Measurements from ENCODE around the gene OTUD4.
"Not testable (repeated sequence)": the region's sequence is repeated elsewhere in the genome, so short reads cannot be mapped to it uniquely, and the experiment has no call there.

OTUD4 gene, protein sequence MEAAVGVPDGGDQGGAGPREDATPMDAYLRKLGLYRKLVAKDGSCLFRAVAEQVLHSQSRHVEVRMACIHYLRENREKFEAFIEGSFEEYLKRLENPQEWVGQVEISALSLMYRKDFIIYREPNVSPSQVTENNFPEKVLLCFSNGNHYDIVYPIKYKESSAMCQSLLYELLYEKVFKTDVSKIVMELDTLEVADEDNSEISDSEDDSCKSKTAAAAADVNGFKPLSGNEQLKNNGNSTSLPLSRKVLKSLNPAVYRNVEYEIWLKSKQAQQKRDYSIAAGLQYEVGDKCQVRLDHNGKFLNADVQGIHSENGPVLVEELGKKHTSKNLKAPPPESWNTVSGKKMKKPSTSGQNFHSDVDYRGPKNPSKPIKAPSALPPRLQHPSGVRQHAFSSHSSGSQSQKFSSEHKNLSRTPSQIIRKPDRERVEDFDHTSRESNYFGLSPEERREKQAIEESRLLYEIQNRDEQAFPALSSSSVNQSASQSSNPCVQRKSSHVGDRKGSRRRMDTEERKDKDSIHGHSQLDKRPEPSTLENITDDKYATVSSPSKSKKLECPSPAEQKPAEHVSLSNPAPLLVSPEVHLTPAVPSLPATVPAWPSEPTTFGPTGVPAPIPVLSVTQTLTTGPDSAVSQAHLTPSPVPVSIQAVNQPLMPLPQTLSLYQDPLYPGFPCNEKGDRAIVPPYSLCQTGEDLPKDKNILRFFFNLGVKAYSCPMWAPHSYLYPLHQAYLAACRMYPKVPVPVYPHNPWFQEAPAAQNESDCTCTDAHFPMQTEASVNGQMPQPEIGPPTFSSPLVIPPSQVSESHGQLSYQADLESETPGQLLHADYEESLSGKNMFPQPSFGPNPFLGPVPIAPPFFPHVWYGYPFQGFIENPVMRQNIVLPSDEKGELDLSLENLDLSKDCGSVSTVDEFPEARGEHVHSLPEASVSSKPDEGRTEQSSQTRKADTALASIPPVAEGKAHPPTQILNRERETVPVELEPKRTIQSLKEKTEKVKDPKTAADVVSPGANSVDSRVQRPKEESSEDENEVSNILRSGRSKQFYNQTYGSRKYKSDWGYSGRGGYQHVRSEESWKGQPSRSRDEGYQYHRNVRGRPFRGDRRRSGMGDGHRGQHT

DNA sequence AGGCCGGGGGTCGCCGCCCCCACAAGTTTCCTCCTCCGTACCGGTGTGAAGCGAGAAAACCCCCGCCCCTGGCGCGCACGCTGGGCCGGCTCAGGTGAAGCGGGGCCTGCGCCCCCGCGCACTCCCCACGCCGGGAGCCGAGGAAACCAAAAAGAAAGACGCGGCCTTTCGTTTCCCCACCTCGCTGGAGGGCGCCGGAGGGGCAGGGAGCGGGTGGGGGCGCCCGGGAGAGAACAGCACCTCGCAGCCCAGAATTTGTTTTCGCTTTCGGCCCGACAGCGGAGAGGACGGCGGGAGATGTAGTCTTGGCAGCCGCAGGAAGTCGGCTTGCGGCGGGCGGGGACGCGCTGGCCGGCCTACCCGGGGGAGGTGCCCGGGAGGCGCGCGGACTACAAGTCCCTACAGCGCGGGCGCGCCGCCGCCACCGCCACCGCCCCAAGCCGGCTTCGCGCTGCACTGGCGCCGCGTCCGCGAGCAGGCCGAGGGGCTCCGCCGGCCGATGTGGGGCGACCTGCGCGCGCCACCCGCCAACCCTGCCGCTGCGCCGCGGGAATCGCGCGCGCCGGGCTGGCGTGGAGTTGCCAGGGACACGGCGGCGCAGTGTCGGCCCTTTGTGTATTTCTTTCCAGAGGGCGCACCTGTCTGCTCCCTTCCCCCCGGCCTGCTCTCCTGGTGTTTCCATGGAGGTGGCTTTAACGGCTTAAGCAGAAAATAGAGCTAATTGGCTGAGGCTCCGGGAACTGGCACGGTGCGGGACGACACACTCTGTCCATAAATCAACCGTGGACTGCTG lies at the start of gene OTUD4:
Gene OTUD4 (minus strand): TSS at position 292 of the 793 bp plus-strand sequence. CDS start 616 bp downstream, outside the sequence.
- no peaks in the 10 kb centered on the region for H3K9me3 ChIP-seq (ENCODE audit: control insufficient read depth, low read length)
- H3K4me1 ChIP-seq (ENCODE audit: control insufficient read depth, insufficient read depth, low read length): peaks cover 18% of the 10 kb centered on the region
- peak within 1 kb of the TSS; percentile 90 for H3K9ac ChIP-seq (ENCODE audit: low read length)
- peak within 1 kb of the TSS; percentile 79 for H3K4me3 ChIP-seq (ENCODE audit: low read length)
- H3K27me3 ChIP-seq (ENCODE audit: control insufficient read depth, insufficient read depth, low read length): no peaks in the 10 kb centered on the region
- H3K36me3 ChIP-seq (ENCODE audit: control insufficient read depth, insufficient read depth, low read length): no peaks in the 10 kb centered on the region

DNA sequence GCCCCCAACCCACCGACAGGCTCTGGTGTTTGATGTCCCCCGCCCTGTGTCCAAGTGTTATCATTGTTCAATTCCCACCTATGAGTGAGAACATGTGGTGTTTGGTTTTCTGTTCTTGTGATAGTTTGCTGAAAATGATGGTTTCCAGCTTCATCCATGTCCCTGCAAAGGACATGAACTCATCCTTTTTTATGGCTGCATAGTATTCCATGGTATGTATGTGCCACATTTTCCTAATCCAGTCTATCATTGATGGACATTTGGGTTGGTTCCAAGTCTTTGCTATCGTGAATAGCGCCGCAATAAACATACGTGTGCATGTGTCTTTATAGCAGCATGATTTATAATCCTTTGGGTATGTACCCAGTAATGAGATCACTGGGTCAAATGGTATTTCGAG lies 42.8 kb upstream of the OTUD4 start:
- not testable (repeated sequence) for H3K36me3 ChIP-seq (ENCODE audit: control insufficient read depth, insufficient read depth, low read length); H3K9ac ChIP-seq (ENCODE audit: low read length); H3K27me3 ChIP-seq (ENCODE audit: control insufficient read depth, insufficient read depth, low read length); H3K9me3 ChIP-seq (ENCODE audit: control insufficient read depth, low read length); H3K4me3 ChIP-seq (ENCODE audit: low read length); H3K4me1 ChIP-seq (ENCODE audit: control insufficient read depth, insufficient read depth, low read length)

DNA sequence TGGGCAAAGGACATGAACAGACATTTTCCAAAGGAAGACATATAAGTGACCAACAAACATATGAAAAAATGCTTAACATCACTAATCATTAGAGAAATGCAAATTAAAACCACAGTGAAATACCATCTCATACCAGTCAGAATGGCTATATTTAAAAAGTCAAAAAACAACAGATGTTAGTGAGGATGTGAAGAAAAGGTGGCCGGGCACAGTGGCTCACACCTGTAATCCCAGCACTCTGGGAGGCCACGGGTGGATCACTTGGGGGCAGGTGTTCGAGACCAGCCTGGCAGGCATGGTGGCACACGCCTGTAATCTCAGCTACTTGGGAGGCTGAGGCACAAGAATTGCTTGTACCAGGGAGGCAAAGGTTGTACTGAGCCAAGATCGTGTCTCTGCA lies 41.1 kb upstream of the OTUD4 start:
- H3K4me1 ChIP-seq (ENCODE audit: control insufficient read depth, insufficient read depth, low read length); H3K36me3 ChIP-seq (ENCODE audit: control insufficient read depth, insufficient read depth, low read length); H3K9me3 ChIP-seq (ENCODE audit: control insufficient read depth, low read length); H3K9ac ChIP-seq (ENCODE audit: low read length); H3K4me3 ChIP-seq (ENCODE audit: low read length); H3K27me3 ChIP-seq (ENCODE audit: control insufficient read depth, insufficient read depth, low read length): not testable (repeated sequence)

DNA sequence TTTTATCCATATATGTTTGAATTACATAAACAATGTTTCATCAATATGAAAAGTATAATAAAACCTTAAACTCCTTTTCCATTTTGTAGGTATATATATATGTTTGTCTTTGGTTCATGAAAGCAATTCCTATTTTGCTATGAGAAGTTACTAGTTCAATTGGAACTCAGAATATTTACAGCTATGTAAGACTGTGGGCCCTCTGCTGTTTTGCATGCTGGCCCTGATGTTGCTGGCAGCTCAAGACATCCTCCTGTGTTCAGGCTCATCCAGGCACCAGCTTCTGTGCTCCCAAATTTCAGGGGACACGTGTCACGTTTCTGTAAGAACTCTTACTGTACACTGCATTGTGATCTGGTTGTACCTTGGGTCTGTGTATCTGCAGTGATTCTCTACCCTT lies 38.7 kb upstream of the OTUD4 start:
- Histone ChIP-seq H3K36me3 (ENCODE audit: control insufficient read depth, insufficient read depth, low read length) (no peaks in the 10 kb centered on the region), H3K27me3 (ENCODE audit: control insufficient read depth, insufficient read depth, low read length) (no peaks in the 10 kb centered on the region), H3K4me1 (ENCODE audit: control insufficient read depth, insufficient read depth, low read length) (no peaks in the 10 kb centered on the region), H3K4me3 (ENCODE audit: low read length) (no peak overlapping the region), H3K9me3 (ENCODE audit: control insufficient read depth, low read length) (no peaks in the 10 kb centered on the region), H3K9ac (ENCODE audit: low read length) (no peak overlapping the region)

DNA sequence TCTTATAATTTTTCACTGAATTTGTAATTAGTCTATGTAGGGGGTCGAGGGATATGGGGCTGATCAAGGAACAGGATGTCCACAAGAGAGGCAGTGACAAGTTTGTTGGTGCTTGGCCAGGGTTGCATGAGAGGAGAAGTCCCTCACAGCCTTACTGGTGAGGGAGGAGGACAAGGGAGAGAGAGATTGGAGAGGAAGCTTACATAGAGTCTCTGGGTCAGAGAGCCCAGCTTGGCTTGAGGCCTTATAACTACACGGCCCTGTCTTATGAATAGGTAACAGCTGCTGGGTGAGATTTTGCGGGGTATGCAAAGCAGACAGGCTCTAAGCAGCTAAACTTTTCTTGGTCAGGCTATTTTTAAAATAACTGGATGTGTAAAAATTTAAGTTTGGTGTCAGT lies 37.9 kb upstream of the OTUD4 start:
- Histone ChIP-seq H3K27me3 (ENCODE audit: control insufficient read depth, insufficient read depth, low read length) (no peaks in the 10 kb centered on the region), H3K4me3 (ENCODE audit: low read length) (no peak overlapping the region), H3K9me3 (ENCODE audit: control insufficient read depth, low read length) (no peaks in the 10 kb centered on the region), H3K4me1 (ENCODE audit: control insufficient read depth, insufficient read depth, low read length) (no peaks in the 10 kb centered on the region), H3K36me3 (ENCODE audit: control insufficient read depth, insufficient read depth, low read length) (no peaks in the 10 kb centered on the region), H3K9ac (ENCODE audit: low read length) (no peak overlapping the region)

DNA sequence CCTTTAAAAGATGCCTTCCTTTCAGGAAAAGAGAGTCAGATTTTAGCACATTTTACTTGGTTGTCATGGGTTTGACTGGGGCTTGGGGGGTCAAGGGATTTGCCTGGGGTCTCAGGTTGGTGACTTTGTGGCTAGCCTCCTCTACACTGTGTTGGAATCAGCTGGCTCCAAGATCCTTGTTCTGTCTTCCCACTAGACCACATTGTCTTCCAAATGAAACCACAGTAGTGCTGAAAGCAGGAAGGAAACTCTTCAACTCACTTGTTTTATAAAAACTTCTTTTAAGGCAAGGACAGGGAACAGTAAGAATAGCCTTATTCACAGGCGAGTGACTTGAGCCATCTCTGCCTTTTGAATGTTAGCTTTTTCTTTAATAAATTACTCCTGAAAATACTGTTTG lies 37.0 kb upstream of the OTUD4 start:
- no peak overlapping the region for H3K4me3 ChIP-seq (ENCODE audit: low read length)
- no peaks in the 10 kb centered on the region for H3K36me3 ChIP-seq (ENCODE audit: control insufficient read depth, insufficient read depth, low read length)
- H3K4me1 ChIP-seq (ENCODE audit: control insufficient read depth, insufficient read depth, low read length): no peaks in the 10 kb centered on the region
- H3K9me3 ChIP-seq (ENCODE audit: control insufficient read depth, low read length): no peaks in the 10 kb centered on the region
- no peak overlapping the region for H3K9ac ChIP-seq (ENCODE audit: low read length)
- H3K27me3 ChIP-seq (ENCODE audit: control insufficient read depth, insufficient read depth, low read length): no peaks in the 10 kb centered on the region

DNA sequence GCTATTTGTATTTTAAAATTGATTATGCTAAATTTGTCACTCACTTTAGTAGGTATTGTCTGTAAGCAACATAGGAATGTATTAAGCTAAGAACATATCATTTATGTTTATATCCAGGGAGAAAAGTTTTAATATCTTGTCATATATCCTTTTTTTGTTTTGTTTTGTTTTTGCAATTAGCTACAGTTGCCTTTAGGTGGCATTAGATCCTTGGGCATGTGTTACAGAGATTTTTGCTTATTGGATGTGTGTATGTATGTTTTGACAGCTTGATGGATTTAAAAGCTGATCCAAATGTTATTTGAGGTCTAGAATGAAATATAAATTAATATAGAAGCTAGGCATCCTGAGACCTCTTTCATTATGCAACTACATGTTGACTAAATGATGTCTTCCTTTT lies 36.1 kb upstream of the OTUD4 start:
- no peaks in the 10 kb centered on the region for H3K27me3 ChIP-seq (ENCODE audit: control insufficient read depth, insufficient read depth, low read length)
- H3K9me3 ChIP-seq (ENCODE audit: control insufficient read depth, low read length): no peaks in the 10 kb centered on the region
- no peaks in the 10 kb centered on the region for H3K4me1 ChIP-seq (ENCODE audit: control insufficient read depth, insufficient read depth, low read length)
- H3K9ac ChIP-seq (ENCODE audit: low read length): no peak overlapping the region
- H3K36me3 ChIP-seq (ENCODE audit: control insufficient read depth, insufficient read depth, low read length): no peaks in the 10 kb centered on the region
- no peak overlapping the region for H3K4me3 ChIP-seq (ENCODE audit: low read length)

DNA sequence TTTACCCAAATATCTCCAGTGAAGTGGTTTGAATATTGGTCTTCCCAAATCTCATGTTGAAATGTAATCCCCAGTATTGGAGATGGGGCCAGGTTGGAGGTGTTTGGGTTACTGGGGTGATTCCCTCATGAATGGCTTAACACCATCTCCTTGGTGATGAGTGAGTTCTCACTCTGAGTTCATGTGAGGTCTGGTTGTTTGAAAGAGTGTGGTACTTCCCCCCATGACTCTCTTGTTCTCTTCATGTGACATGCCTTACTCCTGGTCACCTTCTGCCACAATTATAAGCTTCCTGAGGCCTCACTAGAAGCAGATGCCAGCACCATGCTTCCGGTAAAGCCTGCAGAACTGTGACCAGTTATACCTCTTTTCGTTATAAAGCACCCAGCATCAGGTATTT lies 32.9 kb upstream of the OTUD4 start:
- H3K9me3 ChIP-seq (ENCODE audit: control insufficient read depth, low read length): no peaks in the 10 kb centered on the region
- H3K27me3 ChIP-seq (ENCODE audit: control insufficient read depth, insufficient read depth, low read length): no peaks in the 10 kb centered on the region
- no peaks in the 10 kb centered on the region for H3K4me1 ChIP-seq (ENCODE audit: control insufficient read depth, insufficient read depth, low read length)
- H3K4me3 ChIP-seq (ENCODE audit: low read length): no peak overlapping the region
- H3K36me3 ChIP-seq (ENCODE audit: control insufficient read depth, insufficient read depth, low read length): no peaks in the 10 kb centered on the region
- no peak overlapping the region for H3K9ac ChIP-seq (ENCODE audit: low read length)

DNA sequence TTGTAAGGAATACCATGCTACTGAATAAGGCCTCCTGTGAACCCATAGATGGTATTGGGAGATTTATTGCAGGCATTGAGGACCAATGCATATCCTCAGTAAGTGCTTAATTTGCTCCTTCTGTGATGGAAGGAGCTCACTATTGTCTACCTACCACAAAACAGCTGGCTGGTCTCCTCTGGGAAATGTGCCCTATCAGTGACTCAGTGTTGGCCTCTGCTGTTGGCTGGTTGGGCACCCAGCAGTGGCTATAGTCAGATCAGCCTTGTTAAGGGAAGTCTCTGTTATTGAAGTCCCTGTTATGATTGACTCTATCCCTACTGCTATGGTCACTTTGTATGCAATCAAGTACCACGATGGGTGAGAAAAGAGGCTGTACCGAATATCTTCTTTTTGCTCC lies 27.5 kb upstream of the OTUD4 start:
- Histone ChIP-seq H3K9me3 (ENCODE audit: control insufficient read depth, low read length) (no peaks in the 10 kb centered on the region), H3K27me3 (ENCODE audit: control insufficient read depth, insufficient read depth, low read length) (no peaks in the 10 kb centered on the region), H3K4me3 (ENCODE audit: low read length) (no peak overlapping the region), H3K9ac (ENCODE audit: low read length) (no peak overlapping the region), H3K4me1 (ENCODE audit: control insufficient read depth, insufficient read depth, low read length) (no peaks in the 10 kb centered on the region), H3K36me3 (ENCODE audit: control insufficient read depth, insufficient read depth, low read length) (no peaks in the 10 kb centered on the region)

DNA sequence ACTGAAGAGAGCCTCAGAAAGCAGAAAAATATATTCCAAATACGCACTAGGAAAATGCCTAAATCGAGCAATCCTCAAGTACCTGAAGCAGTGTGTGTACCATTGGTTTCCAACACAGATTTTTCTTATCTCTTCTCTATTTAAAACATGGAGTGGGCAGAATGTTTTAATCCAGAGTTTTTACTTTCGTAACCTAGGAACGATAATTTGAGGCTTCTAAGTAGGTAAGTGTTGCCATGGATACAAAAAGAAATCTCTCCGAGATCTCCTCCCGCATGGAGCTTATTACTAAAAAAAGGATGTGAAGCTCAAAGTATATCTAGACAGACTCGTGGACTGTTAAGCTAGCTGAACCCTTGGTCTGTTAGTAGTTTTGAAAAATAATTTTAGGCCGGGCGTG lies 23.0 kb upstream of the OTUD4 start:
- Histone ChIP-seq H3K4me3 (ENCODE audit: low read length) (no peak overlapping the region), H3K9me3 (ENCODE audit: control insufficient read depth, low read length) (no peaks in the 10 kb centered on the region), H3K4me1 (ENCODE audit: control insufficient read depth, insufficient read depth, low read length) (no peaks in the 10 kb centered on the region), H3K27me3 (ENCODE audit: control insufficient read depth, insufficient read depth, low read length) (no peaks in the 10 kb centered on the region), H3K9ac (ENCODE audit: low read length) (no peak overlapping the region), H3K36me3 (ENCODE audit: control insufficient read depth, insufficient read depth, low read length) (no peaks in the 10 kb centered on the region)

DNA sequence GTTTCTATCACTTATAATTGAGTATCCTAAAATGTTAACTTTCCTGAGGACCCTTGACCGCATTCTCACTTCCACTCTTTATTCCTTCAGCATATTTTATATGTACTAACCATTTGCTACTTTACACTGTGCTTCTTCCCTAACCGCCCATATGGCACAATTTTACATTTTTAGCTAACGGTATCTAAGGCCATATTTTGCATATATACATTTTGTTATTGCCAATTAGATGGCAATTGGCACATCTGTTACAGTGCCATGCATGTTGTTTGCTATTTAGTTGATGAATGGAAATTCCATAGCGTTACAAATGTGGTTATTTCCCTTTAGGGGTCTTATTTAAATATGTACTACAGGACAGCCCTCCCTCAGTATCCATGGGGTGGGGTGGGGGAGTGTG lies 20.0 kb upstream of the OTUD4 start:
- Histone ChIP-seq H3K4me1 (ENCODE audit: control insufficient read depth, insufficient read depth, low read length) (no peaks in the 10 kb centered on the region), H3K36me3 (ENCODE audit: control insufficient read depth, insufficient read depth, low read length) (no peaks in the 10 kb centered on the region), H3K9me3 (ENCODE audit: control insufficient read depth, low read length) (no peaks in the 10 kb centered on the region), H3K9ac (ENCODE audit: low read length) (no peak overlapping the region), H3K27me3 (ENCODE audit: control insufficient read depth, insufficient read depth, low read length) (no peaks in the 10 kb centered on the region), H3K4me3 (ENCODE audit: low read length) (no peak overlapping the region)

Data from mucosa of stomach (tissue), 1 donor.